PC-3 (cell line): ENCODE results near the gene DKKL1. TPM values are rescaled to one million over a fixed set of nuclear protein-coding genes. Genes with fewer than 3 reads are reported as not detected.

Experiments used
- ATAC-seq: fragments of 200-7000 bp; cut with Tn5 transposase; 2 replicates; pipeline ENCODE4 v1.9.1; 2020; ENCODE audit warnings: mild to moderate bottlenecking, moderate library complexity
- BruUV-seq: library from RNA; stranded (reverse); fragments of 400-500 nt; replicated peaks from 2 replicates; lab custom pipeline; 2021; lab: Mats Ljungman, UMichigan
- CTCF ChIA-PET: fragments of 300-600 bp; sonication (Branson Sonifier 250); formaldehyde crosslinking; loops from one replicate; lab custom pipeline; 2022; ENCODE audit warnings: antibody characterized with exemption; lab: Charles Lee
- POLR2A ChIA-PET: fragments of 300-600 bp; sonication (Branson Sonifier 250); formaldehyde crosslinking; loops from one replicate; lab custom pipeline; 2022; ENCODE audit warnings: antibody characterized with exemption; ENCODE audit not compliant: unreplicated experiment; lab: Charles Lee
- DNase-seq: peaks from one replicate; pipeline ENCODE4 v3.0.0-alpha.2; 2015
- H2AFZ ChIP-seq: fragments of 300-600 bp; sonication (generic); 2 replicates; pipeline ENCODE4 v1.6.0; 2016; ENCODE audit warnings: antibody characterized with exemption, low read length
- H3F3A ChIP-seq: fragments of 300-600 bp; sonication (generic); one replicate; pipeline ENCODE4 v1.6.0; 2017; ENCODE audit warnings: antibody characterized with exemption, low read length, control low read depth, mild to moderate bottlenecking; ENCODE audit not compliant: unreplicated experiment
- H3K27ac ChIP-seq: fragments of 300-600 bp; sonication (generic); 2 replicates; pipeline ENCODE4 v1.5.1; 2016; ENCODE audit warnings: mild to moderate bottlenecking, low read length
- H3K27me3 ChIP-seq: fragments of 300-600 bp; sonication (generic); 2 replicates; pipeline ENCODE4 v1.6.1; 2016; ENCODE audit warnings: low read length, mixed read lengths
- H3K36me3 ChIP-seq: fragments of 300-600 bp; sonication (generic); 2 replicates; pipeline ENCODE4 v1.6.1; 2016; ENCODE audit warnings: low read depth, mixed run types, low read length, mixed read lengths
- H3K4me1 ChIP-seq: fragments of 300-600 bp; sonication (generic); 2 replicates; pipeline ENCODE4 v1.5.1; 2016; ENCODE audit warnings: low read length; ENCODE audit not compliant: insufficient read depth
- H3K4me2 ChIP-seq: fragments of 300-600 bp; sonication (generic); 2 replicates; pipeline ENCODE4 v1.6.0; 2016; ENCODE audit warnings: low read length
- H3K4me3 ChIP-seq: fragments of 300-600 bp; sonication (generic); 2 replicates; pipeline ENCODE4 v1.5.1; 2016; ENCODE audit warnings: mild to moderate bottlenecking, low read length, mixed read lengths
- H3K79me2 ChIP-seq: fragments of 300-600 bp; sonication (generic); 2 replicates; pipeline ENCODE4 v1.6.1; 2017; ENCODE audit warnings: low read length, mixed read lengths
- H3K9ac ChIP-seq: fragments of 300-600 bp; sonication (generic); 2 replicates; pipeline ENCODE4 v1.6.0; 2016; ENCODE audit warnings: mild to moderate bottlenecking, low read length
- H3K9me2 ChIP-seq: fragments of 300-600 bp; sonication (generic); replicated peaks from 2 replicates; pipeline ENCODE4 v1.6.1; 2016; ENCODE audit warnings: mixed run types, low read length, mixed read lengths
- H3K9me3 ChIP-seq: fragments of 300-600 bp; sonication (generic); 2 replicates; pipeline ENCODE4 v1.6.1; 2016; ENCODE audit warnings: low read length, mixed read lengths
- H4K20me1 ChIP-seq: fragments of 300-600 bp; sonication (generic); 2 replicates; pipeline ENCODE4 v1.6.1; 2016; ENCODE audit warnings: low read length, mixed read lengths
- EZH2 ChIP-seq: fragments of 300-600 bp; sonication (generic); IDR thresholded peaks from one replicate; pipeline ENCODE4 v1.6.1; 2017; ENCODE audit warnings: antibody characterized with exemption, mild to moderate bottlenecking, low read length; ENCODE audit not compliant: unreplicated experiment
- EZH2phosphoT487 ChIP-seq: fragments of 300-600 bp; sonication (generic); IDR thresholded peaks from 2 replicates; pipeline ENCODE4 v1.6.1; 2018; ENCODE audit warnings: mild to moderate bottlenecking, antibody characterized with exemption, low read length, borderline replicate concordance
- intact Hi-C: fragments of 100-400 bp; cut with micrococcal nuclease; formaldehyde crosslinking; loops from 2 replicates; pipeline ENCODE4 v1.9.0; 2023
- total RNA-seq: library from RNA; depleted of rRNA; stranded (reverse); fragments of >200 nt; gene quantifications from 2 replicates; pipeline ENCODE4 v1.2.3, GENCODE V29; 2014
- TF ChIP-seq, protein P1 (sequence below): fragments of 300-600 bp; sonication (generic); conservative IDR thresholded peaks from 2 replicates; pipeline ENCODE4 v1.5.1; 2017; ENCODE audit warnings: antibody characterized with exemption, low read depth, mild to moderate bottlenecking, low read length

The DKKL1 gene
- total RNA-seq, 1 experiment from 2014 or later = 2.4 TPM

- BruUV-seq = no TSS peak
- CTCF ChIA-PET = no interaction called here
- peaks cover 49% of the 10 kb centered on the region for H3K36me3 ChIP-seq
These were observed 15.1 kb upstream of the DKKL1 start for GRCh38 chr19:49348305-49349189.

GRCh38 chr19:49349567-49349966, 14.1 kb upstream of the DKKL1 start:
- Histone ChIP-seq H3K79me2 (no peaks in the 10 kb centered on the region), H3K27ac (no peak overlapping the region), H4K20me1 (no peaks in the 10 kb centered on the region), H2AFZ (no peak overlapping the region), H3K4me2 (no peak overlapping the region), H3K4me1 (no peaks in the 10 kb centered on the region), H3K36me3 (peaks cover 48% of the 10 kb centered on the region), H3K9me2 (no peaks in the 10 kb centered on the region), H3F3A (no peaks in the 10 kb centered on the region), H3K9me3 (no peaks in the 10 kb centered on the region), H3K27me3 (no peaks in the 10 kb centered on the region), H3K9ac (no peak overlapping the region), H3K4me3 (no peak overlapping the region)
- CTCF ChIA-PET = no interaction called here
- intact Hi-C loops = no loop called here
- no peak for ATAC-seq
- no peak for DNase-seq
- TF ChIP-seq EZH2phosphoT487 = no peak
- no peak for TF ChIP-seq EZH2
- TF ChIP-seq, protein P1, sequence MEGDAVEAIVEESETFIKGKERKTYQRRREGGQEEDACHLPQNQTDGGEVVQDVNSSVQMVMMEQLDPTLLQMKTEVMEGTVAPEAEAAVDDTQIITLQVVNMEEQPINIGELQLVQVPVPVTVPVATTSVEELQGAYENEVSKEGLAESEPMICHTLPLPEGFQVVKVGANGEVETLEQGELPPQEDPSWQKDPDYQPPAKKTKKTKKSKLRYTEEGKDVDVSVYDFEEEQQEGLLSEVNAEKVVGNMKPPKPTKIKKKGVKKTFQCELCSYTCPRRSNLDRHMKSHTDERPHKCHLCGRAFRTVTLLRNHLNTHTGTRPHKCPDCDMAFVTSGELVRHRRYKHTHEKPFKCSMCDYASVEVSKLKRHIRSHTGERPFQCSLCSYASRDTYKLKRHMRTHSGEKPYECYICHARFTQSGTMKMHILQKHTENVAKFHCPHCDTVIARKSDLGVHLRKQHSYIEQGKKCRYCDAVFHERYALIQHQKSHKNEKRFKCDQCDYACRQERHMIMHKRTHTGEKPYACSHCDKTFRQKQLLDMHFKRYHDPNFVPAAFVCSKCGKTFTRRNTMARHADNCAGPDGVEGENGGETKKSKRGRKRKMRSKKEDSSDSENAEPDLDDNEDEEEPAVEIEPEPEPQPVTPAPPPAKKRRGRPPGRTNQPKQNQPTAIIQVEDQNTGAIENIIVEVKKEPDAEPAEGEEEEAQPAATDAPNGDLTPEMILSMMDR = no peak
- POLR2A ChIA-PET = no interaction called here
- no TSS peak for BruUV-seq

More at GRCh38 chr19:49348305-49349189, 15.1 kb upstream of the DKKL1 start:
- intact Hi-C loops = no loop called here
- Histone ChIP-seq H3K9me3 (no peaks in the 10 kb centered on the region), H3K9ac (no peak overlapping the region), H3K4me3 (no peak overlapping the region), H3K79me2 (no peaks in the 10 kb centered on the region), H2AFZ (no peak overlapping the region), H3K27me3 (no peaks in the 10 kb centered on the region), H3K27ac (no peak overlapping the region), H3K4me1 (no peaks in the 10 kb centered on the region), H4K20me1 (no peaks in the 10 kb centered on the region), H3K9me2 (no peaks in the 10 kb centered on the region), H3K4me2 (no peak overlapping the region), H3F3A (no peaks in the 10 kb centered on the region)
- ATAC-seq (no peak), DNase-seq (no peak)
- TF ChIP-seq EZH2 = no peak
- TF ChIP-seq EZH2phosphoT487 = no peak
- POLR2A ChIA-PET = no interaction called here

GRCh38 chr19:49355909-49356353, 7.7 kb upstream of the DKKL1 start:
- H3K79me2 ChIP-seq = no peaks in the 10 kb centered on the region; the same call in 1 of the 2 replicates
- H3K9me3 ChIP-seq = no peaks in the 10 kb centered on the region
- H3K9ac ChIP-seq = no peak overlapping the region
- no peaks in the 10 kb centered on the region for H3K27me3 ChIP-seq
- no peaks in the 10 kb centered on the region for H3F3A ChIP-seq
- H3K4me3 ChIP-seq = no peak overlapping the region
- CTCF ChIA-PET = no interaction called here
- ATAC-seq = no peak
- no peaks in the 10 kb centered on the region for H4K20me1 ChIP-seq
- H2AFZ ChIP-seq = no peak overlapping the region
- no TSS peak for BruUV-seq
- H3K27ac ChIP-seq = no peak overlapping the region
- H3K9me2 ChIP-seq = no peaks in the 10 kb centered on the region
- H3K36me3 ChIP-seq = peaks cover 18% of the 10 kb centered on the region
- POLR2A ChIA-PET = no interaction called here
- intact Hi-C loops = no loop called here
- H3K4me2 ChIP-seq = no peak overlapping the region
- no peaks in the 10 kb centered on the region for H3K4me1 ChIP-seq
- DNase-seq = no peak
- no peak for TF ChIP-seq EZH2
- no peak for TF ChIP-seq EZH2phosphoT487
- TF ChIP-seq, protein P1 = no peak
